IMR-90 (cell line): ENCODE data around the gene EIF4A3. TPM values are rescaled to one million over a fixed set of nuclear protein-coding genes. Genes with fewer than 3 reads are reported as not detected.

Source experiments
- ATAC-seq: fragments of 200-7000 bp; cut with Tn5 transposase; 2 replicates; pipeline ENCODE4 v1.9.1; 2020; ENCODE audit warnings: low read depth, mild to moderate bottlenecking, moderate library complexity
- BruUV-seq: library from RNA; stranded (reverse); fragments of 400-500 nt; replicated peaks from 2 replicates; lab custom pipeline; 2021; lab: Mats Ljungman, UMichigan
- CTCF ChIA-PET: fragments of 300-600 bp; formaldehyde crosslinking; extraction: SDS; loops from one replicate; lab custom pipeline; 2021; ENCODE audit warnings: antibody characterized with exemption; lab: Yijun Ruan, JAX
- POLR2A ChIA-PET: fragments of 300-600 bp; sonication (Branson Sonifier 250); formaldehyde crosslinking; loops from one replicate; lab custom pipeline; 2022; ENCODE audit warnings: antibody characterized with exemption; ENCODE audit not compliant: unreplicated experiment; lab: Charles Lee
- DNase-seq: peaks from one replicate; pipeline ENCODE4 v3.0.0; 2013
- H2AFZ ChIP-seq: replicated peaks from 2 replicates; pipeline ENCODE3; 2013; ENCODE audit warnings: low read length, mild to moderate bottlenecking; ENCODE audit not compliant: poor library complexity
- H2AK5ac ChIP-seq: 2 replicates; pipeline ENCODE4 v1.6.1; 2013; ENCODE audit warnings: low read depth, low read length, inconsistent platforms
- H2AK9ac ChIP-seq: replicated peaks from 2 replicates; pipeline ENCODE3; 2013; ENCODE audit warnings: mild to moderate bottlenecking, low read depth, low read length, moderate library complexity; ENCODE audit not compliant: poor library complexity
- H2BK120ac ChIP-seq: 2 replicates; pipeline ENCODE4 v1.6.1; 2013; ENCODE audit warnings: low read depth, low read length, inconsistent platforms
- H2BK15ac ChIP-seq: 3 replicates; pipeline ENCODE4 v1.6.1; 2013; ENCODE audit warnings: low read depth, low read length, inconsistent platforms
- H2BK20ac ChIP-seq: 2 replicates; pipeline ENCODE4 v1.6.1; 2013; ENCODE audit warnings: low read depth, mild to moderate bottlenecking, inconsistent platforms, low read length, moderate library complexity
- H2BK5ac ChIP-seq: 2 replicates; pipeline ENCODE4 v1.6.1; 2013; ENCODE audit warnings: mild to moderate bottlenecking, low read depth, low read length, inconsistent platforms; ENCODE audit not compliant: poor library complexity, severe bottlenecking
- H3K14ac ChIP-seq: replicated peaks from 2 replicates; pipeline ENCODE4 v1.6.1; 2013; ENCODE audit warnings: low read depth, low read length, inconsistent platforms
- H3K18ac ChIP-seq: 2 replicates; pipeline ENCODE4 v1.6.1; 2013; ENCODE audit warnings: low read depth, low read length, control low read depth
- H3K23ac ChIP-seq: 2 replicates; pipeline ENCODE4 v1.6.1; 2013; ENCODE audit warnings: low read depth, low read length, inconsistent platforms
- H3K27ac ChIP-seq: 2 replicates; pipeline ENCODE4 v1.5.1; 2013; ENCODE audit warnings: mild to moderate bottlenecking, control low read depth, low read length; ENCODE audit not compliant: insufficient read depth
- H3K27me3 ChIP-seq: 2 replicates; pipeline ENCODE4 v1.6.1; 2013; ENCODE audit warnings: low read length; ENCODE audit not compliant: control insufficient read depth, insufficient read depth
- H3K36me3 ChIP-seq: 2 replicates; pipeline ENCODE4 v1.6.1; 2013; ENCODE audit warnings: low read length, mixed read lengths; ENCODE audit not compliant: control insufficient read depth, insufficient read depth
- H3K4ac ChIP-seq: 2 replicates; pipeline ENCODE4 v1.6.1; 2013; ENCODE audit warnings: low read depth, low read length, inconsistent platforms
- H3K4me1 ChIP-seq: 2 replicates; pipeline ENCODE4 v1.6.1; 2013; ENCODE audit warnings: low read length, mixed read lengths; ENCODE audit not compliant: control insufficient read depth, insufficient read depth
- H3K4me2 ChIP-seq: 2 replicates; pipeline ENCODE4 v1.6.1; 2013; ENCODE audit warnings: low read depth, mild to moderate bottlenecking, control low read depth, low read length, moderate library complexity
- H3K4me3 ChIP-seq: 2 replicates; pipeline ENCODE4 v1.5.1; 2013; ENCODE audit warnings: low read depth, mild to moderate bottlenecking, control low read depth, low read length, moderate library complexity; ENCODE audit not compliant: insufficient read depth
- H3K56ac ChIP-seq: 2 replicates; pipeline ENCODE4 v1.6.1; 2013; ENCODE audit warnings: low read length, inconsistent platforms; ENCODE audit not compliant: insufficient read depth; ENCODE audit errors: extremely low read depth
- H3K79me1 ChIP-seq, 2 experiments: 2 replicates each; pipeline ENCODE4 v1.6.1; 2013; ENCODE audit warnings: low read length in 2 of 2, inconsistent platforms in 1 of 2, low read depth in 1 of 2
- H3K9ac ChIP-seq: 2 replicates; pipeline ENCODE4 v1.6.1; 2013; ENCODE audit warnings: low read depth, low read length, control low read depth
- H3K9me1 ChIP-seq: 2 replicates; pipeline ENCODE4 v1.6.1; 2013; ENCODE audit warnings: low read length, inconsistent platforms; ENCODE audit not compliant: insufficient read depth
- H3K9me3 ChIP-seq: 2 replicates; pipeline ENCODE4 v1.6.1; 2013; ENCODE audit warnings: low read length; ENCODE audit not compliant: control insufficient read depth, insufficient read depth
- H4K20me1 ChIP-seq: 2 replicates; pipeline ENCODE4 v1.6.1; 2013; ENCODE audit warnings: low read length, inconsistent platforms; ENCODE audit not compliant: insufficient read depth
- H4K5ac ChIP-seq: 2 replicates; pipeline ENCODE4 v1.6.1; 2013; ENCODE audit warnings: mild to moderate bottlenecking, low read depth, low read length, control low read depth
- H4K8ac ChIP-seq, 2 experiments: 2 replicates each; pipeline ENCODE4 v1.6.1; 2013; ENCODE audit warnings: low read depth in 2 of 2, low read length in 2 of 2, control low read depth in 1 of 2, inconsistent platforms in 1 of 2
- H4K91ac ChIP-seq: 2 replicates; pipeline ENCODE4 v1.6.1; 2013; ENCODE audit warnings: low read depth, low read length, inconsistent platforms; ENCODE audit not compliant: insufficient read depth
- MAFK ChIP-seq: IDR thresholded peaks from 2 replicates; pipeline ENCODE4 v1.6.1; 2012; ENCODE audit warnings: low read depth, low read length, improper control_type of control experiment
- WGBS, 2 experiments: methylation state at CpG; one replicate each; pipeline versions ENCODE4 v1.1.5 to v1.1.7; 2013; ENCODE audit warnings: missing lambda C conversion rate in 2 of 2; ENCODE audit not compliant: insufficient read length in 1 of 2; ENCODE audit errors: extremely low coverage in 2 of 2; 5-methylcytosine and 5-hydroxymethylcytosine counted together
- dilution Hi-C: fragments of 300-500 bp; cut with HindIII; formaldehyde crosslinking; loops from one replicate; pipeline ENCODE4 v1.14.3; 2018; ENCODE audit warnings: low sequenced_read_pairs; ENCODE audit not compliant: unreplicated experiment
- in situ Hi-C: fragments of 300-500 bp; cut with MboI; formaldehyde crosslinking; loops from 3 replicates; pipeline ENCODE4 v1.14.3; 2019; ENCODE audit warnings: low sequenced_read_pairs, inconsistent platforms, mixed read lengths
- intact Hi-C: fragments of 100-400 bp; cut with micrococcal nuclease; formaldehyde crosslinking; loops from 2 replicates; pipeline ENCODE4 v1.10.0; 2022
- polyA plus RNA-seq, 3 experiments: library from polyadenylated mRNA; depleted of rRNA; stranded (reverse); fragments of >200 nt; gene quantifications; 2 replicates each; pipeline ENCODE4 v1.2.3, GENCODE V29; 2012; ENCODE audit warnings: low replicate concordance in 1 of 3
- total RNA-seq: library from RNA; depleted of rRNA; stranded (reverse); fragments of >200 nt; gene quantifications from 2 replicates; pipeline ENCODE4 v1.2.3, GENCODE V29; 2012

The EIF4A3 gene
- total and polyA plus RNA-seq, 2 of the 4 experiments (the other 2 are of a cell fraction) = 85.3 to 97.1 TPM

DNA sequence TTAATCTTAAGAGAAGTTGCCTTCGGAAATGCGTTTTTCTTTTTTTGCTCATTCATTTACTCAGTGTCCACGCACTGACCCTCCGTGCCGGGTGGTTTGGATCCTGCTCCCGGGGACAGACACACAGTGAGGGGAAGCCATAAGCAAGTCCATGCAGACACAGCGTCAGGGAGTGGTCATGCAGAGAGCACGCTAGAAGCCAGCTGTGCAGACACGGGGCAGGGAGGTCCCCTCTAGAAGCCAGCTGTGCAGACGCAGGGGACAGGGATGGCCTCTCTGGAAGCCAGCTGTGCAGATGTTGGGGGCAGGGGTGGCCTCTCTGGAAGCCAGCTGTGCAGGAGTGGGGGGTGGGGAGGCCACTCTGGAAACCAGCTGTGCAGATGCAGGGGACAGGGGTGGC lies 40.8 kb downstream of the EIF4A3 start:
- H2BK5ac ChIP-seq = no peak overlapping the region
- ATAC-seq (no peak), DNase-seq (no peak)
- ChIA-PET CTCF (no interaction called here), POLR2A (no interaction called here)
- H3K4me3 ChIP-seq = no peak overlapping the region
- in situ Hi-C loops (no loop called here), intact Hi-C loops (no loop called here), dilution Hi-C loops (no loop called here)
- H2AK9ac ChIP-seq = no peak overlapping the region
- H4K20me1 ChIP-seq = no peaks in the 10 kb centered on the region
- H3K27me3 ChIP-seq = no peaks in the 10 kb centered on the region
- 0% methylated on average over 1 of the region's 10 CpGs; no CpG with 5 or more reads in 1 of the 2 experiments for WGBS, 2 experiments
- no peak overlapping the region for H2AFZ ChIP-seq
- peaks cover 3% of the 10 kb centered on the region; the same call in 1 of the 2 replicates for H3K36me3 ChIP-seq
- H3K9me3 ChIP-seq = no peaks in the 10 kb centered on the region
- no peak overlapping the region for H3K4me2 ChIP-seq
- no peak overlapping the region for H2BK20ac ChIP-seq
- H3K4ac ChIP-seq = no peak overlapping the region
- no peak for TF ChIP-seq MAFK
- H3K79me1 ChIP-seq = peaks cover 0 to 14% of the 10 kb centered on the region in 2 experiments; a peak in 3 of 4 replicates
- H3K4me1 ChIP-seq = peaks cover 6% of the 10 kb centered on the region
- no peak overlapping the region for H3K27ac ChIP-seq
- no TSS peak for BruUV-seq
- peaks cover 5% of the 10 kb centered on the region; the same call in 1 of the 2 replicates for H3K9me1 ChIP-seq
- no peak overlapping the region for H3K23ac ChIP-seq
- no peak overlapping the region for H3K9ac ChIP-seq
- H3K18ac ChIP-seq = no peak overlapping the region
- no peak overlapping the region for H2BK120ac ChIP-seq
- H4K5ac ChIP-seq = no peak overlapping the region
- H2AK5ac ChIP-seq = no peak overlapping the region
- H3K14ac ChIP-seq = no peak overlapping the region
- H4K91ac ChIP-seq = no peak overlapping the region
- H4K8ac ChIP-seq = no peak overlapping the region
- no peak overlapping the region for H2BK15ac ChIP-seq
- no peak overlapping the region for H3K56ac ChIP-seq
